HG03460 (cell line): ENCODE data around the gene FGD5.
"Not testable (repeated sequence)": the region's sequence is repeated elsewhere in the genome, so short reads cannot be mapped to it uniquely, and the experiment has no call there.

Experiments used
- ATAC-seq: cut with Tn5 transposase; IDR thresholded peaks from one replicate; pipeline ENCODE4 v1.9.1; 2021; ENCODE audit not compliant: unreplicated experiment

The FGD5 gene

DNA sequence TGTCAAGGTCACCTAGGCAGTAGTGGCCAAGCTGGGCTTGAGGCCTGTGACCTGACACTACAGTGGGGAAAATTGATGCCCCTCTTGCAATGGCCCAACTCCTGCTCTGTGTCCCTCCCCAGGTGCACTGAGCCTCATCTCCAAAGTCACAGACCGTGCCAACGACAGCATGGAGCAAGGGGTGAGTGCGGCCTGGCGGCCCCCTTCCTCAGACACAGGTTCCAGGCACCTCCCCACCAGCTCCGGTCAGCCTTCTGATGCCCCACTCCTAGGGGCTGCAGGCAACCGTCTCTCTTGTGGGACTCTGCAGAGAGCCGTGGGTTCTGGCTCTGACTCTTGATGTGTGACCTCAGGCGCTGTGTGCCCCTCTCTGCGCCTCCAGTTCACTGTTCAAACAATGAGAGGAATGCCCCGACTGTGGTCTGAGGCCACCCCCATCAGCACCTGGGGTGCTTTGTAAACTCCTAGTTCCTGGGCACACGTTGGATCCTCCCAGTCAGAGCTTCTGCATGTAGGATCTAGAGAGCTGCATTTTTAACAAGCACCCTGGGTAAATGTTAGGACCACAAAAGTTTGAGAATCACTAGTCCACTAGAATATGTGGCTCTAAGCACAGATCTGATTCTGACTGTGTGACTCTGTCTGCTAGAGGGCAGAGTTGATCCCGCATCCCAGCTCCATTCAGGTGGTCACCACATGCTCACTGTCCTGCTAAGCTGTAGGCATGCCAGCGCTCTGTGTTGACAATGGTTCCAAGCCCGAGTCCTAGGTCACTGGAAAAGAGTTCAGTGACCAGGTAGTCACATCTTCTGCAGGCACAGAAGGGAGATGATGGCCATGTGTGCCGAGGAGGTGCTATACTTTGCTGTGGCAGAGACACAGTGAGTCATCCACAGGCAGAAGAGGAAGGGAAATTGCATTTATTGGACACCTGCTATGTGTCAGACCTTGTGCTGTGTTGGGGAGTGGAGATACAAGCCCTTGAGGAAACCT, 82.4 kb downstream of the FGD5 start:
- ATAC-seq = no peak

DNA sequence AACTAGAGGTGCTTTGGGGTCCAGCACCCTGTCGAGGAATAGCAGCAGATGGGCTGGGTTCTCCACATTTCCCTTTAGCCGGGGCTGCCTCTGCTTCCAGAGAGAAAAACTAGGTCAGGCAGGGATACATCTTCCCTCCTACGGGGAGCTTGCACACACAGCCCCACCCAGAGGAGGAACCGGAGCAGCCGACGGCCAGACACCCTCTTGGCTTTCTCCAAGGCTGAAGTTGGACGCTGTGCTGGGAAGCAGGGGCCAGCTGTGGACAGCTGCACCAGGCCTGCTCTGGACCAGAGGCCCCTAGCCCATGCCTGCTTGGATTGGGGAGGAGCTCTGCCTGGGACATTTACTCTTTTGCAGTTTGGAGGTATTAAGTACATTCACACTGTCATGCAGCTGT, 84.0 kb downstream of the FGD5 start:
- ATAC-seq = no peak

GRCh38 chr3:14903501-14903900, 84.7 kb downstream of the FGD5 start:
- not testable (repeated sequence) for ATAC-seq

- ATAC-seq = no peak
Observed at GRCh38 chr3:14905055-14905657, 86.4 kb downstream of the FGD5 start.

DNA sequence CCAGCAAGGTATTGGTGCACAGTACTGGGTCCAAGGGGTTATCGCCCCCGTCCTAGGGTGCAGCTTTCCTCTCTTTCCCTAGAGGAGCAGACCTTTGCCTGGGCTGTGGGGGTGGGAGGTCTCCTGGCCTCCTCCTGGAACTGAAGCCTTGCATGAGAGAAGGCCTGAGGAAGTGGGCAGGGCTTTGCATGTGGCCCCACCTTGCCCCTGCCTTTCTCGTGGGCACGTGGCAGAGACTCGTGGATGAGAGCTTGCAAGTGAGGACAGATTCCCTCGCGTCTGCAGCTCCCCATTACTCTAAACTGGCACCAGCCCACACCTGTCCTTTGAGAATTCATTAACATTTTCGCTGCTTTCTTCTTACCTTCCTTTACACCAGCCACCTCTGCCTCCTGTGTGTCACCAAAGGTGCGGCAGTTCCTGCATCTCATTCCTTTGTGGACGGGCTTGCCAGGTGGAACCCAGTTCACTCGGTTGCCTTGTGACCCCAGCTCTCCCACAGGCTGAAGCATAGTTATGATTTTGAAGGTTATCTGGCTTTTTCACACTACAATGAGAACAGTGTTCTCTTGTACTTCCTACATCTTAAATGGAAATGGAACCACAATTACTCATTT, 87.7 kb downstream of the FGD5 start:
- ATAC-seq = no peak

DNA sequence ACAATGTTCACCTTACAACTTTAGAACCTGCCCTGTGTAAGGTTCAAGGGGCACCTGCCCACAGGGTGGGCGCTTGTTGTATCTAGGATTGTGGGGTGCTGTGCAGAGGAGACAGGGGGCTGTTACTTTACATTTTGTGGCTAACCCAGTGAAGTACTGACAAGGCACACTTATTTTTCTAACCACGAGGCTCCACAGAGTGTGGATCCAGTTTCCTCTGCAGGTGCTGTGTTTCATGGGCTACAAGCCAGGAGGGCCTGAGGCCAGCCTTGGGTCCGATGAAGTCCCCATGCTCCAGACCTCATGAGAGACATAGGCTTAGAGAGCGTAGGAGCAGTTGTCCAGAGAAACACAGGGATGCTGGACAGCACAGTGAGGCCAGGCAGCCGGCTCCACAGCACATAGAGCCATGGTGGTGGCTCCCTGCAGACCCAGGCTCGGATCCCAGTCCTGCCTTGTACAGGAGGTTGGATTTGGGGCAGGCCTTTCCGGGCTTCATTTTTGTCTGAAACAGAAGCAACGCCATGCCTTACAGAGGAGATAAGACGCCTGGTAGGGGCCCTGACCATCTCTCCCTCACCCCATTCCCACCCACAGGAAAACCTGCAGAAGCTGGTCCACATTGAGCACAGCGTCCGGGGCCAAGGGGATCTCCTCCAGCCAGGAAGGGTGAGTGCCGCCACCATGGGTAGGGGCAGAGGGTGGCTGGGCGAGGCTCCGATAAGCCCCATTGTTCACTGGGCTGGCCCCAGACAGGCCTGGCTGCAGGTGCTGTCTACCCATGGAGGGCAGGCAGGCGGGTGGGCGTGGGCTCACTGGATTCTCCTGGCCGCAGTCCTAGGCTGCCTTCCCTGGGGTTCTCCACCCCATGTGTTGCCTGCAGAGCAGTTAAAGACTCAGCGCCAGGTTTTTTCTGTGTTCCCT, 88.5 kb downstream of the FGD5 start:
- no peak for ATAC-seq

- ATAC-seq = no peak
Observed at GRCh38 chr3:14909250-14909649, 90.5 kb downstream of the FGD5 start.

GRCh38 chr3:14911651-14912050, 92.9 kb downstream of the FGD5 start:
- ATAC-seq = no peak

- ATAC-seq = no peak
Observed at GRCh38 chr3:14913071-14913925, 94.5 kb downstream of the FGD5 start.

- ATAC-seq = no peak
Observed at GRCh38 chr3:14913926-14914778, 95.4 kb downstream of the FGD5 start.

GRCh38 chr3:14914779-14915117, 96.0 kb downstream of the FGD5 start:
- no peak for ATAC-seq

DNA sequence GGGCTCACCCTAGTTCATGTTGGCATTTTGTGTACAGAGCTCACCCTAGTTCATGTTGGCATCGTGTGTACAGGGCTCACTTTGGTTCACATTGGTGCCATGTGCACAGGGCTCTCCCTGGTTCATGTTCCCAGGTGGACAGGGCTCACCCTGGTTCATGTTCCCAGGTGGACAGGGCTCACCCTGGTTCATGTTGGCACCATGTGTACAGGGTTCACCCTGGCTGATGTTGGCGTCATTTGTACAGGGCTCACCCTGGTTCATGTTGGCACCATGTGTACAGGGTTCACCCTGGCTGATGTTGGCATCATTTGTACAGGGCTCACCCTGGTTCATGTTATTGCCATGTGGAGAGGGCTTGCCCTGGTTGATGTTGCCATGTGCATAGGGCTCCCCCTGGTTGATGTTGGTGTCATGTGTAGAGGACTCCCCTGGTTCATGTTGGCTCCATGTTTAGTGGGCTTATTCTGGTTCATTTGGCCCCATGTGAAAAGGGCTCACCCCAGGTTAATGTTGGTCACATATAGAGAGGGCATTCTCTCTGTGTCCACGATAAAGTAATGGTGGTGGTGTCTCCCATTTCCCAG, 97.0 kb downstream of the FGD5 start:
- ATAC-seq = no peak

DNA sequence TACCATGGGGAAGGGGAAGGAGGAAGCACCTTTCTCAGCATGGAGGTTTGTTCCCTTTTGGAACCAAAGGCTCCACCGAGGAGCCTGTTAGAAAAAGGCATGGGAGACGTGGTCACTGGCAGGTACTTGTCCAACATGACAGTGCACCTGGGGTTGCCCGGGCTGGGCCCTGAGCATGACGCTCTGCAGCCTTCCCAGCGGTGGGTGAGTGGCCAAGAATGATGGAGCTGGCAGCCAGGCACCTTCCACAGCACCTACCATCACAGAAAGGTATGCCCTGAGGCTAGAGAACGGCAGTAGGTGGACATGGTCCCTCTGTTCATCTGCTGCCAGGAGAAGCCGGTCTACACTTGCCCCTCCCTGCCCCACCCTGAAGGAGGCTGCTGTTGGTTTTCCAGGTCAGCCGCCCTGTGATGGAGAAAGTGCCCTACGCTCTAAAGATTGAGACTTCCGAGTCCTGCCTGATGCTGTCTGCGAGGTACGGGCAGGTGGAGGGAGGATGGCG, 99.6 kb downstream of the FGD5 start:
- ATAC-seq = no peak

DNA sequence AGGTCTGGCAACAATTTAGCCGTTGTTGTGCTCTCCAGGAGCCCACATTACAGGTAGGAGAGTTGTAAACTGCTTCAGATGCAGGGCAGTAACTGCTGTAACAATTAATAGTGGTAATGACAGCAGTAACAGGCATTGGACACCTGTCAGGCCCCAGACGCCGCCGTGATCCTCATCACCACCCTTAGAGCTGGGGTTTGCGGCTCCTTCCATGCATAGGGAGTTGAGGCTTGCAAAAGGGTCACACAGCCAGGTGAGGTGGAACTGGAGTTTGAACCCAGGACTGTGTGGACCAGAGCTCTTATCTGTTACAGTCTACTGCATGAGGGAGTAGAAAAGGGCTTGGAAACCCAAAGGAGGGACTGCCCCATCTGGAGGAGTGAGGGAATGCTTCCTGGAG, 101.8 kb downstream of the FGD5 start:
- ATAC-seq = no peak

- peak; percentile 77 for ATAC-seq
Observed at GRCh38 chr3:14921034-14921616, 102.4 kb downstream of the FGD5 start.

- no peak for ATAC-seq
Observed at GRCh38 chr3:14921811-14922705, 103.3 kb downstream of the FGD5 start.

- ATAC-seq = no peak
Observed at GRCh38 chr3:14922863-14923262, 104.1 kb downstream of the FGD5 start.
